Activated effector memory CD4-positive, alpha-beta T cell treated with Interleukin-2 at 50 U/mL for 16 hours (primary cell): ENCODE measurements around the gene MRAP.

Source experiments
- DNase-seq: peaks from one replicate; pipeline ENCODE4 v3.0.0-alpha.2; 2020

Gene MRAP

DNA sequence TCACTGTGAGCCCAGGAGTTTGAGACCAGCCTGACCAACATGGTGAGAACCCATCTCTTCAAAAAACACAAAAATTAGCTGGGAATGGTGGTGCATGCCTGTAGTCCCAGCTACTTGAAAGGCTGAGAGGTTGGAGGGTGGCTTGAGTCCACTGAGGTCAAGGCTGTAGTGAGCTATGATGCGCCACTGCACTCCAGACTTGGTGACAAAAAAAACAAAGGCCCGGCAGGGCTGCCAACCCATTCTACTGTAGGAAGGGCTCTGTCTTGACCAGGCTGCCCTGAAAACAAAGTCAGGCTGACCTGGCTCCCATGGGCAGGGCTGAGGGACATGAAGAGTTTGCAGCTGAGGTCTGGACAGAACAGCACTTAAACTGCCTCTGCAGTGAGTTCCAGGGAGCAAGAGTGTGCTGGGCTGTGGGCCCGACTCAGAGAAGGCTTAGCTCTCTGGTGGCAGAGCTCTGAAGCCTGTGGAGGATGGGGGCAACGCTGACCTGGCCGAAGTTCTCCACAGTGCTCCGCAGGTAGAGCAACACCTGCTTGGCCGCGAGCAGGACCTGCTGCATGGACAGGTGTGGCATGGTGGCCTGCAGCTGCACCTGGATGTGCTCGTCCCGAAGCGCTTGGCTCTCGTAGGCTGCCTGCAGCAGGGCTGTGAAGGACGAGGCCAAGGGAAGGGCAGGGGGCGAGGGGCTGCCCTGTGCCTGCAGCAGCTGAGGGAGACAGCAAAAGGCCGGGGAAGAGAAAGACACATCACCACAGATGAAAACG is 51.7 kb downstream of the MRAP start:
- no peak for DNase-seq

DNA sequence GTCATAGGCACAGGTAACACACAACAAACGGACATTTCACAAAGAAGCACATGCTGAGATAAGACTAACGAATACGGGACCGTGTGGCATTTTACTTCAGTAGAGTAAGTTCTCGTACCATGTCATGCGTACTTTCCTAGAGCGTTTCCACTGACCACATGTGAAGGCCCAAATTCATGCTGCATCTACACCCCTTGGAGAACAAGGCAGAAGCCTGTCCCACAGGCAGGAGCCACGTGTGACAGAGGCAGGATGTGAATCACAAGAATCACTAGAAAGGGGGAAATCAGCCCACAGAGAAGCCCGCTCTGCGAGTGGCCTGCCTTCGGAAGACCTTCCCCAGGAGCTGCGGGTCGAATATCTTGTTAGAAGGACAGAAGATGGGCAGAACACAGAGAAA is 52.3 kb downstream of the MRAP start:
- no peak for DNase-seq

DNA sequence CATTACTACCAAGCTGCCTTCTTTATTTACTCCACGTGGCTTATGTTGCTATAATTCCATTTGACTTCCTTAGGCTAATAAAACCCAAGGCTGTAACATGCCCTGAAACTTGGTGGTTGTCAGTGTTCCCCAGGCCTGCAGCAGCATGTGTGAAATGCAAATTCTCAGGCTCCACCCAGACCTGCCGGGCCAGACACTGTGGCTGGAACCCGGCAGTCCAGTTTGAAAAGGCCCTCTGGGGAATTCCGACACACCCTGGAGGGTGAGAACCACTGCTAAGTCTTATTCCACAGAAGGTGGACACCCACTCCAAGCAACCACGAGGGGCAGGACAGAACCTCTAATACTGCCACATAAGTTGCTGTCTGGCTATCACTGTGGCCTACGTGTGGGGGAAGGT is 52.8 kb downstream of the MRAP start:
- DNase-seq, result no peak

DNA sequence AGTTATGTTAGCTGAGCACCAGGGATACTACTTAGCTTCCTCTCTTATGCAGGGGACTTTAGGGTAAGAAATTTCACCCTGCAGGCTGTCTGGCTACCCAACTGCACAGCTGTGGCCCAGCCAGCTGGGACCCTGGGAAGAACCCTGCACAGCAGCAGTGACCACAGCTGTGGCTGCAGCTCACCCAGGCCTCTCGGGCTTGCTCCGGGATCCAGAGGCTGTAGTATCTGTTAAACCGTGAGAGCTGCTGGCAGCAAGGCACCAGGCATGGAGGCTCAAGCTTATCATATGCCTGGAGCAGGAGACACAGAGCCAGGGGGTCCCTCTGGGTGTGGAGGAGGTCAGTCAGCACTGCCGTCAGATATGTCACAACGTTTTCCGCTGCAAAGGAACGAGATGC is 53.9 kb downstream of the MRAP start:
- DNase-seq, result no peak

DNA sequence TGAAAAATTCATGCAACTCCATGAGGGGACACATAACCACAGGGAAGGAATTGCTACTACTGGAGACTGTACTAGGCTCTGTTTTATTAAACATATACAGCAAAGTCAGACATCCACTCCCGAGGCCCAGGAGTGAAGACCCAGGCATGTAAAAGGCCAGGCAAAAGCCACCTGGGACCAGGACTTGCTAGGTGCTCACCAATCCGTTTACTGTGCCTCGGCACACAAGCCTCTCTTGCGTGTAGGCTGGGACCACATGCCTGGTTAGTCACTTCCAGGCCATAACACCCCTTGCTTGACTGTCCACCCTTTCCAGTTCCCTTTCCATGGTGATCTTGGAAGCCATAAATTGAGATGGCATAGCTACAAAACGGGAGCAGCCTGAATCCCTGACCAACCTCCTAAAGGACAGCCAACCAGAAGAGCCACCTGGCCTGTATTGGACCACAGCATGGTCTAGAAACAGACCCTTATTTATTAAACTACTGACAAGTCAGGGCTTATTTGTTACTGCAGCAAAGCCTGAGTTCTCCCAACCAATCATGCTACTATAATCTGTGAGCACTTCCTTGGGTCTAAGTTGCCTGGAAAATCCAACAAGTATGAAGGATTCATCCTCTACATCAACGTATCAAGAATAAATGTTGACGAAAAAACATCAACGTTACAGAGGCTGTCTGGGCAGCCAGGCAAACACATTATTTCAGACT is 54.5 kb downstream of the MRAP start:
- DNase-seq, result no peak

DNA sequence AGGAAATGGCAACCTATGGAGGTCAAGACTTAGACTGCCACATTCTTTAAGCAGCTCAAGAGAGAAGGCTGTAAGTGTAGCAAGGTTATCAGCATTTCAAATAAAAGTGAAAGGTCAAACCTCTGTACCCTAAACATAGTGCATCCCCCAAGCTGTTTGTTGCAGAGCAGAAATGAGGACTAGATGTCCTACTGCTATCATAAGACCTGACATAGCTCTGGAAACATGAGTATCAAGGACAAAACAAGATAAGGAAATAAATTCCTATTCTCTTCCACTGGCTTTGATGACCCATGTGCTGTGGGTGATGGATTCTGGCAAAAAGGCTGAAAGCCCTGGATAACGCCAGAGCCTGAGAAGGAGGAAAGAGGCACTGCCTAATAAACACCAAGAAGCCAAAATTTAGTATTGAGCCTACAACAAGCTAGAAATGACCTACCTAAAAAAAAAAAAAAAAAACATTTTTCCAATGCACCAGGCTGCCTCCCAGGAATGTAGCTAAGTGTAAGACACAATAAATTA is 58.3 kb downstream of the MRAP start:
- DNase-seq, result no peak

DNA sequence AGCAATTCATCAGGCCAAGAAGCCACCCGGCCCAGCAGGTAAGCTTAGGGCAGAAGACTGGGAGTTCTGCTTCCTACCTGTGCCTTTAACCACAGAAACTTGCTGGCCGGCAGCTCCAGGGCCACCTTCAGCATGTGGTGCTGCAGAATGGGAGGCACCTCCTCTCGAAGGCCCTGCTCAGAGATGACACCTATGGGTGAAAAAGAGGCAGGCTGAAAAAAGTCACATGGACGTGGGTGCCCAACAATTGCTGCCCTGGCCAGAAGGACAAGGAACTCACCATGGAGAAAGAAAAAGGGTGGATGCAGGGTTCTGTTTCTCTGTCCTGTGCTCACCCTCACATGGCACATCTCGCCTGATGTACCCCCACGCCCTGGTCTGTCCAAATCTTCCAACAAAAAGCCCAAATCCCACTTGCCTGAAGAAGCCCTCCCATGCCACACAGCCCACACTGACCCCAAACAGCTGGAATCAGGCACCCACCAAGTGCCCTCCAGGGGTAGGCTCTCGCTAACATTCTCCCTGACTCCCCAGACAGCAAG is 61.1 kb downstream of the MRAP start:
- no peak for DNase-seq

DNA sequence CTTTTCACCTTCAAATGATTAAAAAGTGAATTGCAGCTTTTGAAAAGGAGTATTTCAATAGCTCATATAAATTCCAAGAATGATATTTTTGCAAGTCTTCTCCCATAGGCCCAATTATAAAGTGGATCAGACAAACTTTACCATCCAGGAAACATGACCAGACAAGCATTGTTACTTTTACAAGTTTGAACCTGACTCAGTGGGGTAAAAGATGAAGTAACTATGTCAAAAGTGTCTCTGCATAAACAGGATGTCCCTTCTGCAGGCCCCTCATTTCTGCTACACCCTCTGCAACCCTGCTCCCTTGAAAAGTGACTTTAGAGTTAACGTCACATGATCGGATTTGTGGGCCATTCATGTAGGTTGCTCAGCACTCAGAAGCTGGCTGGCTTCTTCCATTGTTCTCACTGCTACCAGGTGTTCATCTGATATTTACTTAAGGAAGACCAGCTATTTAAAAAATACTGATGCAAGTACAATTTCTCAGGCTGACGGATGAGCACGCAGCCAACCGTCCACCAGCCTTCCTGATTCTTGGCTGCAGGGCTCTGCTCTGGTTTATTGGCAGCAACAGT is 61.8 kb downstream of the MRAP start:
- no peak for DNase-seq
